OCI-LY3 (cell line): Measurements from ENCODE around the gene PTPRCAP.

Experiments
- H2AFZ ChIP-seq: fragments of 200-600, 300-600 bp; shearing (Covaris generic); 2 replicates; pipeline ENCODE4 v1.6.0; 2014; ENCODE audit warnings: antibody characterized with exemption, low read depth, low read length
- H3K27ac ChIP-seq: fragments of 200-600, 300-600 bp; sonication (generic); 2 replicates; pipeline ENCODE4 v1.5.1; 2014; ENCODE audit warnings: mild to moderate bottlenecking, low read length, moderate library complexity, mixed read lengths
- H3K27me3 ChIP-seq: fragments of 200-600, 300-600 bp; sonication (generic); 2 replicates; pipeline ENCODE4 v1.6.1; 2014; ENCODE audit warnings: low read depth, low read length, mixed read lengths
- H3K36me3 ChIP-seq: fragments of 200-600, 300-600 bp; sonication (generic); replicated peaks from 2 replicates; pipeline ENCODE3; 2014; ENCODE audit warnings: low read depth, low read length, mixed read lengths
- H3K4me1 ChIP-seq: fragments of 300-600, 200-600 bp; sonication (generic); 2 replicates; pipeline ENCODE4 v1.6.1; 2014; ENCODE audit warnings: low read length, mixed read lengths
- H3K4me2 ChIP-seq: fragments of 200-600, 300-600 bp; sonication (generic); 2 replicates; pipeline ENCODE4 v1.6.1; 2014; ENCODE audit warnings: low read length, mixed read lengths
- H3K4me3 ChIP-seq: fragments of 300-600, 200-600 bp; sonication (generic); 2 replicates; pipeline ENCODE4 v1.5.1; 2014; ENCODE audit warnings: antibody characterized with exemption, mild to moderate bottlenecking, low read length, moderate library complexity
- H3K79me2 ChIP-seq: fragments of 300-600, 200-600 bp; shearing (Covaris generic); 2 replicates; pipeline ENCODE4 v1.6.1; 2014; ENCODE audit warnings: mild to moderate bottlenecking, low read length, mixed read lengths
- H3K9ac ChIP-seq: fragments of 300-600, 200-600 bp; shearing (Covaris generic); 2 replicates; pipeline ENCODE4 v1.6.0; 2014; ENCODE audit warnings: mild to moderate bottlenecking, low read length, moderate library complexity
- H3K9me3 ChIP-seq: fragments of 200-600, 300-600 bp; shearing (Covaris generic); 2 replicates; pipeline ENCODE4 v1.6.1; 2014; ENCODE audit warnings: low read length, mixed read lengths; ENCODE audit not compliant: insufficient read depth
- H4K20me1 ChIP-seq: fragments of 200-600, 300-600 bp; sonication (generic); 2 replicates; pipeline ENCODE4 v1.6.1; 2016; ENCODE audit warnings: low read length, mixed read lengths; ENCODE audit not compliant: insufficient read depth
- CTCF ChIP-seq: fragments of 200-600, 300-600 bp; sonication (generic); IDR thresholded peaks from 2 replicates; pipeline ENCODE4 v1.5.1; 2014; ENCODE audit warnings: antibody characterized with exemption, low read length, low read depth
- EZH2phosphoT487 ChIP-seq: fragments of 200-600 bp; shearing (Covaris generic); IDR thresholded peaks from 2 replicates; pipeline ENCODE4 v1.6.1; 2018; ENCODE audit warnings: antibody characterized with exemption, mixed run types, low read depth

PTPRCAP gene

DNA sequence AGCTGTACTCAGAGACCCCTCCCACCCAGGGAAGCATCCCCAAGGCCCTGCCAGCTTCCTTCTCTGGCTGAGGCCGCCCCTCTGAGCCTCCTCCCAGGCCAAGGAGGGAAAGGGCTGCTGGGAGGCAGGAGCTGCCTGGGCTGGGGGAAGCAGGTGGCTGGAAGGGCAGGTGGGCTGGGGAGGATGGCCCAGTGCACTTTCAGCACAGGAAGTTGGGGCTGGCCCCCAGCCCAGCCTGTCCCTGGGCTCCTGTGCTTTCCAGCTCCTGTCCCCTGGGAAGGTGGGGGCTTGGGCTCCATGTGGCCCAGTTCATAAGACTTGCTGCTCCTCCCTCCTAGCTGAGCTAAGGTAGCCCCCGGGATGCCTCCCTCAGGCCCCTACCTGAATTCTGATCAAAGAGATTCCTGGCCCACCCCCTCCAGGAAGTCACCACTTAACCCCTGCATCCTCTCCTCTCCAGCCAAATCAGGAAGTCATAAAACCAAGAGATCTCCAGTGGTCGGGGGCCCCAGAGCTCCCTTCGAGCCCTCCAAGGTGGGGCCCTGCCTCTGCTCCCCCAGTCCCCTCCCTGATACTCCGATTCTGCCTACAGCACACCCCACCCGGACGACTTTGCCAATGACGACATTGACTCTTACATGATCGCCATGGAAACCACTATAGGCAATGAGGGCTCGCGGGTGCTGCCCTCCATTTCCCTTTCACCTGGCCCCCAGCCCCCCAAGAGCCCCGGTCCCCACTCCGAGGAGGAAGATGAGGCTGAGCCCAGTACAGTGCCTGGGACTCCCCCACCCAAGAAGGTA lies 40.7 kb downstream of the PTPRCAP start:
- H3K4me1 ChIP-seq, result peaks cover 13% of the 10 kb centered on the region
- TF ChIP-seq EZH2phosphoT487 (no peak), CTCF (no peak)
- H3K4me3 ChIP-seq, result no peak overlapping the region
- no peak overlapping the region for H3K27ac ChIP-seq
- no peak overlapping the region for H2AFZ ChIP-seq
- no peak overlapping the region for H3K9ac ChIP-seq
- H3K27me3 ChIP-seq, result no peaks in the 10 kb centered on the region
- peaks cover 11% of the 10 kb centered on the region; the same call in 1 of the 2 replicates for H4K20me1 ChIP-seq
- H3K4me2 ChIP-seq, result no peak overlapping the region
- no peaks in the 10 kb centered on the region for H3K9me3 ChIP-seq
- peaks cover 53% of the 10 kb centered on the region for H3K36me3 ChIP-seq
- peaks cover 29% of the 10 kb centered on the region for H3K79me2 ChIP-seq

- Histone ChIP-seq H3K4me1 (peaks cover 13% of the 10 kb centered on the region), H3K4me2 (no peak overlapping the region), H3K27ac (no peak overlapping the region), H3K27me3 (no peaks in the 10 kb centered on the region), H3K36me3 (peaks cover 53% of the 10 kb centered on the region), H3K4me3 (no peak overlapping the region), H4K20me1 (peaks cover 11% of the 10 kb centered on the region; the same call in 1 of the 2 replicates), H2AFZ (no peak overlapping the region), H3K79me2 (peaks cover 30% of the 10 kb centered on the region), H3K9me3 (no peaks in the 10 kb centered on the region), H3K9ac (no peak overlapping the region)
- TF ChIP-seq EZH2phosphoT487 (no peak), CTCF (no peak)
Observed at GRCh38 chr11:67396259-67396581, 41.3 kb downstream of the PTPRCAP start.

DNA sequence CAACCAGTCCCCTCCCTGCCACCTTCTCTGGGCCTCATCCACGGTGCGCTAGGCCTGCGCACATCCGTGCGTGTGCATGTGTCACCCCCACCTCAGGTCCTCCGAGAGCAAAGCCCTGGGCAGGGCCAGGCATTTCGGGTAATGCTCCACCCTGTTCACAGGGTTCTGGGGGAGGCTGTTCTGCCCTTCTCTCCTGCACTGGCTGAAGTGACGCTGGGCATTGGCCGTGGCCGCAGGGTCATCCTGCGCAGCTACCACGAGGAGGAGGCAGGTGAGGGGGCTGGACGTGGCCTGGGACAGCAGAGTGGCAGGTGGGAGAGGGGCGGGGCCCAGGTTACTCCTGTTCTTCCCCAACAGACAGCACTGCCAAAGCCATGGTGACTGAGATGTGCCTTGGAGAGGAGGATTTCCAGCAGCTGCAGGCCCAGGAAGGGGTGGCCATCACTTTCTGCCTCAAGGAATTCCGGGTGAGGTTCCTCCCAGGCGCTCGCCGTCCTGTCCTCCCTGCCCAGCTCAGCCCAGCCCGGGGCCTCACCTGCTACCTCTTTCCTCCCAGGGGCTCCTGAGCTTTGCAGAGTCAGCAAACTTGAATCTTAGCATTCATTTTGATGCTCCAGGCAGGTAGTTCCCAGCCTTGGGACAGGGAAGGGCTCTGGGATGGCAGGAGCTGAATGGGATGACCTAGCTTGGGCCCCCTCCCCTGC lies 41.8 kb downstream of the PTPRCAP start:
- peaks cover 30% of the 10 kb centered on the region for H3K79me2 ChIP-seq

More for the DNA sequence above, 41.8 kb downstream of the PTPRCAP start:
- H3K4me1 ChIP-seq, result peaks cover 15% of the 10 kb centered on the region
- no peaks in the 10 kb centered on the region for H3K9me3 ChIP-seq
- no peak overlapping the region for H3K9ac ChIP-seq
- no peaks in the 10 kb centered on the region for H3K27me3 ChIP-seq
- H3K27ac ChIP-seq, result no peak overlapping the region
- no peak overlapping the region for H3K4me3 ChIP-seq
- TF ChIP-seq EZH2phosphoT487, result no peak
- TF ChIP-seq CTCF, result no peak
- H3K4me2 ChIP-seq, result no peak overlapping the region
- H4K20me1 ChIP-seq, result peaks cover 9% of the 10 kb centered on the region; the same call in 1 of the 2 replicates
- H3K36me3 ChIP-seq, result peaks cover 51% of the 10 kb centered on the region
- no peak overlapping the region for H2AFZ ChIP-seq
